Breast epithelium (tissue), 4 donors: Measurements from ENCODE around the gene LYPD6B. TPM values are rescaled to one million over a fixed set of nuclear protein-coding genes. Genes with fewer than 3 reads are reported as not detected.

Source experiments
- DNase-seq, 2 donors: peaks; one replicate each; pipeline ENCODE4 v3.0.0-alpha.2; 2019; ENCODE audit warnings: low spot score in 2 of 2
- H3K27ac ChIP-seq, 2 donors: fragments of 200-600 bp; sonication (generic) in 1 of 2; one replicate each; pipeline ENCODE4 v1.5.1; 2016 to 2019; ENCODE audit warnings: mild to moderate bottlenecking in 1 of 2
- H3K27me3 ChIP-seq, 2 donors: fragments of 200-600 bp; sonication (generic) in 1 of 2; one replicate each; pipeline versions ENCODE4 v1.5.1 to v1.6.0; 2017 to 2019; ENCODE audit warnings: control low read depth in 1 of 2, mild to moderate bottlenecking in 1 of 2
- H3K36me3 ChIP-seq: fragments of 200-600 bp; one replicate; pipeline ENCODE4 v1.5.1; 2019
- H3K4me1 ChIP-seq, 2 donors: fragments of 200-600 bp; sonication (generic); one replicate each; pipeline ENCODE4 v1.5.1; 2016 to 2019; ENCODE audit warnings: control low read depth in 1 of 2
- H3K4me3 ChIP-seq, 3 donors: fragments of 200-600 bp; sonication (generic); 1 replicate in 2 of 3; 2 replicates in 1 of 3; pipeline ENCODE4 v1.5.1; 2016 to 2019; ENCODE audit warnings: mild to moderate bottlenecking in 3 of 3, moderate library complexity in 2 of 3
- H3K9me3 ChIP-seq, 2 donors: fragments of 200-600 bp; sonication (generic) in 1 of 2; one replicate each; pipeline ENCODE4 v1.5.1; 2016 to 2019; ENCODE audit warnings: control low read depth in 1 of 2
- POLR2A ChIP-seq: fragments of 450-650 bp; IDR thresholded peaks from one replicate; pipeline ENCODE4 v1.6.1; 2016; ENCODE audit warnings: antibody characterized with exemption, mild to moderate bottlenecking, moderate library complexity
- POLR2AphosphoS5 ChIP-seq, 3 donors: sonication (generic); formaldehyde crosslinking; IDR thresholded peaks; one replicate each; pipeline ENCODE4 v1.6.1; 2017; ENCODE audit warnings: antibody characterized with exemption in 3 of 3
- intact Hi-C: fragments of 100-400 bp; cut with DNase I; formaldehyde crosslinking; loops from one replicate; pipeline ENCODE4 v1.15.1; 2023; ENCODE audit warnings: low total_unique reads
- total RNA-seq, 3 donors: library from RNA; depleted of rRNA; stranded (reverse); fragments of >200 nt; gene quantifications; one replicate each; pipeline ENCODE4 v1.1.0, GENCODE V29; 2016
- TF ChIP-seq, protein P1 (sequence below), 3 donors: fragments of 450-650 bp; IDR thresholded peaks; one replicate each; pipeline ENCODE4 v1.5.1; 2016 to 2017; ENCODE audit warnings: antibody characterized with exemption in 3 of 3, mild to moderate bottlenecking in 3 of 3, moderate library complexity in 3 of 3

Gene LYPD6B
- total RNA-seq, 3 donors from 2014 or later, result 0.32 to 41.4 (median 21.0) TPM

DNA sequence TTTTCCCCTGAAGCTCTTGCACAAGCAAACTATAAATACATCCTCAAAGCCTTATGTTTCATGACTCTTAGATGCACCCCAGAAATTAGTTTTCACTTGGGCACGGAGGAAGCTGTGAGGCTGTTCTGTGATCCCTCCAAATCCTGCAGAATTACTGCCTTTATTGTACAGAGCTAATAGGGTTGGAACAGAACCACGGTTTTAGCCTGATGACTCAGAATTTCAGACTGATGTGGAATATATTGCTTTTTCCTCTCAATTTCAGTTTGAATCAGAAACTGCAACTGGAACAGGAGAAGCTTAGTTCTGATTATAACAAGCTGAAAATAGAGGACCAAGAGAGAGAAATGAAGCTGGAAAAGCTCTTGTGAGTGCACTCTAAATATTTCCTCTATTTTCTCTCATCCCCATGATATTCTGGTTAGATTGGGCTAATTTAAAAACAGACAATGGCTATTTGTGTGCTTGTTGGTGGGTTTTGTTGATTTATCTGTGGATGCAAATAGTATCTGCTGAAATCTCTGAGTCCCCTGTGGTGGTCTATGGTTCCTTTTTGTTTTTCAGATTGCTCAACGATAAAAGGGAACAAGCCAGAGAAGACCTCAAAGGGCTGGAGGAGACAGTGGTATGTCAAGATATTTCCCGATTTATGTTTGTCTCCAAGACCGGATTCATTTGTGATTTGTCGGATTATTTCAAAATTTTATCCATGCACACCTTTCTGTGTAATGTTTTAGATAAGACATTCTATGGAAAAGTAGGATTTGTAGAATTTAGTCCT is 38.2 kb upstream of the LYPD6B start:
- intact Hi-C loops, result loop anchor here (5.0 kb wide), 1 partner anchor 553 kb away; no protein-coding TSS in a partner anchor
- Histone ChIP-seq H3K36me3 (no peaks in the 10 kb centered on the region), H3K9me3 (no peaks in the 10 kb centered on the region), H3K4me3 (no peak overlapping the region), H3K4me1 (peaks cover 0 to 12% of the 10 kb centered on the region in 2 donors), H3K27ac (no peak overlapping the region), H3K27me3 (no peaks in the 10 kb centered on the region)
- TF ChIP-seq, protein P1, sequence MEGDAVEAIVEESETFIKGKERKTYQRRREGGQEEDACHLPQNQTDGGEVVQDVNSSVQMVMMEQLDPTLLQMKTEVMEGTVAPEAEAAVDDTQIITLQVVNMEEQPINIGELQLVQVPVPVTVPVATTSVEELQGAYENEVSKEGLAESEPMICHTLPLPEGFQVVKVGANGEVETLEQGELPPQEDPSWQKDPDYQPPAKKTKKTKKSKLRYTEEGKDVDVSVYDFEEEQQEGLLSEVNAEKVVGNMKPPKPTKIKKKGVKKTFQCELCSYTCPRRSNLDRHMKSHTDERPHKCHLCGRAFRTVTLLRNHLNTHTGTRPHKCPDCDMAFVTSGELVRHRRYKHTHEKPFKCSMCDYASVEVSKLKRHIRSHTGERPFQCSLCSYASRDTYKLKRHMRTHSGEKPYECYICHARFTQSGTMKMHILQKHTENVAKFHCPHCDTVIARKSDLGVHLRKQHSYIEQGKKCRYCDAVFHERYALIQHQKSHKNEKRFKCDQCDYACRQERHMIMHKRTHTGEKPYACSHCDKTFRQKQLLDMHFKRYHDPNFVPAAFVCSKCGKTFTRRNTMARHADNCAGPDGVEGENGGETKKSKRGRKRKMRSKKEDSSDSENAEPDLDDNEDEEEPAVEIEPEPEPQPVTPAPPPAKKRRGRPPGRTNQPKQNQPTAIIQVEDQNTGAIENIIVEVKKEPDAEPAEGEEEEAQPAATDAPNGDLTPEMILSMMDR (IDR thresholded peaks at IDR 0.05), result no peak
- TF ChIP-seq POLR2A, result no peak
- no peak for TF ChIP-seq POLR2AphosphoS5 (IDR thresholded peaks at IDR 0.05)
- no peak for DNase-seq

DNA sequence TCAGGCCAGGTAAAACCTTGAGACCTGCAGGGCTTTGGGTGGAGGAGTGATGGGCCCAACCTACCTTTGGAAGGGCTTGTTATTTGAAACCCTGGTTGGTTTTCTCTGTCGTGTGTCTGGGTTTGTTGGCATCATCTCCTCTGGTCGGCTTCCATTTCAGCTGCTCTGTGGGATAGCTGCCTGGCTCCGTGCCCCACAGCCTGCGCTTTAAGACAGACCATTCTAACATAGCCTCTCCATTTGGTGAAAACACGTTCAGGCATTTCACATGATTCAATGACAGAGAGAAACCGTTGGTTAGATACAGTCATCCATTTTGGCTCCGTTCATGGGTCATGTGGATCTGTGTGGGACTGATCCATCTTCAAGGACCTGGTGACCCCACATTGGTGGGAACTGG is 37.0 kb upstream of the LYPD6B start:
- no peaks in the 10 kb centered on the region for H3K27me3 ChIP-seq
- no peak overlapping the region for H3K27ac ChIP-seq

GRCh38 chr2:149002378-149002890 is 36.1 kb upstream of the LYPD6B start:
- peaks cover 8 to 19% of the 10 kb centered on the region in 2 donors for H3K4me1 ChIP-seq
- no peak for DNase-seq
- H3K27ac ChIP-seq, result no peak overlapping the region
- H3K27me3 ChIP-seq, result no peaks in the 10 kb centered on the region
- H3K36me3 ChIP-seq, result no peaks in the 10 kb centered on the region
- intact Hi-C loops, result loop anchor here (5.0 kb wide), 1 partner anchor 555 kb away; no protein-coding TSS in a partner anchor
- H3K4me3 ChIP-seq, result no peak overlapping the region
- TF ChIP-seq POLR2AphosphoS5 (IDR thresholded peaks at IDR 0.05), result no peak
- no peak for TF ChIP-seq POLR2A
- TF ChIP-seq, protein P1 (IDR thresholded peaks at IDR 0.05), result no peak
- H3K9me3 ChIP-seq, result no peaks in the 10 kb centered on the region

More for the DNA sequence above, 37.0 kb upstream of the LYPD6B start:
- TF ChIP-seq, protein P1 (IDR thresholded peaks at IDR 0.05), result no peak
- TF ChIP-seq POLR2AphosphoS5 (IDR thresholded peaks at IDR 0.05) (no peak), POLR2A (no peak)
- H3K4me1 ChIP-seq, result peaks cover 8 to 19% of the 10 kb centered on the region in 2 donors
- no peaks in the 10 kb centered on the region for H3K36me3 ChIP-seq
- no peaks in the 10 kb centered on the region for H3K9me3 ChIP-seq
- intact Hi-C loops, result loop anchor here (5.0 kb wide), 1 partner anchor 554 kb away; no protein-coding TSS in a partner anchor
- no peak for DNase-seq
- H3K4me3 ChIP-seq, result no peak overlapping the region

GRCh38 chr2:149002891-149003740 is 35.4 kb upstream of the LYPD6B start:
- no peaks in the 10 kb centered on the region for H3K36me3 ChIP-seq
- DNase-seq, result no peak
- TF ChIP-seq POLR2A (no peak), POLR2AphosphoS5 (IDR thresholded peaks at IDR 0.05) (no peak)
- TF ChIP-seq, protein P1 (IDR thresholded peaks at IDR 0.05), result no peak
- H3K4me1 ChIP-seq, result peaks cover 8 to 19% of the 10 kb centered on the region in 2 donors
- H3K9me3 ChIP-seq, result no peaks in the 10 kb centered on the region
- no peak overlapping the region for H3K27ac ChIP-seq
- H3K27me3 ChIP-seq, result no peaks in the 10 kb centered on the region
- intact Hi-C loops, result loop anchor here (5.0 kb wide), 1 partner anchor 556 kb away; no protein-coding TSS in a partner anchor
- H3K4me3 ChIP-seq, result no peak overlapping the region
